ENCODE measurements around the gene WIPI1. TPM values are rescaled to one million over a fixed set of nuclear protein-coding genes. Genes with fewer than 3 reads are reported as not detected.
A peak's percentile ranks its signal among the peaks of the same experiment; 100 is the strongest.
"Not testable (repeated sequence)": the region's sequence is repeated elsewhere in the genome, so short reads cannot be mapped to it uniquely, and the experiment has no call there.

The WIPI1 gene
- total RNA-seq, 2 experiments from 2014 or later, result 34.4 to 43.5 TPM

- no peak for DNase-seq (ENCODE audit: low spot score)
- ChIA-PET POLR2A (interaction anchor here (0.6 to 1.3 kb wide), 2 partner anchors 70 to 203 kb away, joined by 3 to 6 read pairs; no protein-coding TSS in a partner anchor), CTCF (ENCODE audit: unreplicated experiment) (no interaction called here)
- Histone ChIP-seq H3K4me3 (ENCODE audit: low read depth, low read length, poor library complexity, severe bottlenecking) (no peak overlapping the region), H3K4me2 (ENCODE audit: low read length) (no peak overlapping the region), H2AFZ (ENCODE audit: low read length) (no peak overlapping the region), H3K36me3 (ENCODE audit: insufficient read depth, low read length) (no peaks in the 10 kb centered on the region; the same call in 1 of the 2 replicates), H3K27ac (ENCODE audit: low read depth, low read length, poor library complexity, severe bottlenecking) (no peak overlapping the region), H4K20me1 (ENCODE audit: insufficient read depth, low read length) (no peaks in the 10 kb centered on the region), H3K79me2 (ENCODE audit: insufficient read depth, low read depth, low read length) (no peaks in the 10 kb centered on the region), H3K4me1 (ENCODE audit: insufficient read depth, low read length, poor library complexity, severe bottlenecking) (peaks cover 5% of the 10 kb centered on the region), H3K9me2 (ENCODE audit: insufficient read depth, low read length) (no peaks in the 10 kb centered on the region), H3K9me3 (ENCODE audit: low read length) (peaks cover 16% of the 10 kb centered on the region; the same call in 1 of the 2 replicates)
- intact Hi-C loops (cut with micrococcal nuclease; ENCODE audit: unreplicated experiment), result no loop called here
- TF ChIP-seq EZH2phosphoT487 (IDR thresholded peaks at IDR 0.05; ENCODE audit: borderline replicate concordance, low read depth, low read length), result no peak
- no TSS peak for BruUV-seq (replicated peaks)
Measured at GRCh38 chr17:68417317-68417716, 40.0 kb downstream of the WIPI1 start.

- H3K27ac ChIP-seq (ENCODE audit: low read depth, low read length, poor library complexity, severe bottlenecking); H3K79me2 ChIP-seq (ENCODE audit: insufficient read depth, low read depth, low read length); H3K9me2 ChIP-seq (ENCODE audit: insufficient read depth, low read length); H3K4me3 ChIP-seq (ENCODE audit: low read depth, low read length, poor library complexity, severe bottlenecking); H3K4me1 ChIP-seq (ENCODE audit: insufficient read depth, low read length, poor library complexity, severe bottlenecking); H4K20me1 ChIP-seq (ENCODE audit: insufficient read depth, low read length); H3K36me3 ChIP-seq (ENCODE audit: insufficient read depth, low read length); DNase-seq (ENCODE audit: low spot score); H2AFZ ChIP-seq (ENCODE audit: low read length); BruUV-seq (replicated peaks); intact Hi-C loops (cut with micrococcal nuclease; ENCODE audit: unreplicated experiment): not testable (repeated sequence)
- Histone ChIP-seq H3K4me2 (ENCODE audit: low read length) (peak overlapping the region; percentile 64; the same call in 1 of the 2 replicates), H3K9me3 (ENCODE audit: low read length) (peaks cover 16% of the 10 kb centered on the region; the same call in 1 of the 2 replicates)
- CTCF ChIA-PET (ENCODE audit: unreplicated experiment), result interaction anchor here (0.7 kb wide), 1 partner anchor 16 kb away, joined by 3 read pairs; no protein-coding TSS in a partner anchor
- POLR2A ChIA-PET, result interaction anchor here (0.8 to 1.6 kb wide), 3 partner anchors 16 to 46 kb away, joined by 3 to 5 read pairs (median 3); no protein-coding TSS in a partner anchor
Measured at GRCh38 chr17:68414901-68415300, 42.4 kb downstream of the WIPI1 start.

DNA sequence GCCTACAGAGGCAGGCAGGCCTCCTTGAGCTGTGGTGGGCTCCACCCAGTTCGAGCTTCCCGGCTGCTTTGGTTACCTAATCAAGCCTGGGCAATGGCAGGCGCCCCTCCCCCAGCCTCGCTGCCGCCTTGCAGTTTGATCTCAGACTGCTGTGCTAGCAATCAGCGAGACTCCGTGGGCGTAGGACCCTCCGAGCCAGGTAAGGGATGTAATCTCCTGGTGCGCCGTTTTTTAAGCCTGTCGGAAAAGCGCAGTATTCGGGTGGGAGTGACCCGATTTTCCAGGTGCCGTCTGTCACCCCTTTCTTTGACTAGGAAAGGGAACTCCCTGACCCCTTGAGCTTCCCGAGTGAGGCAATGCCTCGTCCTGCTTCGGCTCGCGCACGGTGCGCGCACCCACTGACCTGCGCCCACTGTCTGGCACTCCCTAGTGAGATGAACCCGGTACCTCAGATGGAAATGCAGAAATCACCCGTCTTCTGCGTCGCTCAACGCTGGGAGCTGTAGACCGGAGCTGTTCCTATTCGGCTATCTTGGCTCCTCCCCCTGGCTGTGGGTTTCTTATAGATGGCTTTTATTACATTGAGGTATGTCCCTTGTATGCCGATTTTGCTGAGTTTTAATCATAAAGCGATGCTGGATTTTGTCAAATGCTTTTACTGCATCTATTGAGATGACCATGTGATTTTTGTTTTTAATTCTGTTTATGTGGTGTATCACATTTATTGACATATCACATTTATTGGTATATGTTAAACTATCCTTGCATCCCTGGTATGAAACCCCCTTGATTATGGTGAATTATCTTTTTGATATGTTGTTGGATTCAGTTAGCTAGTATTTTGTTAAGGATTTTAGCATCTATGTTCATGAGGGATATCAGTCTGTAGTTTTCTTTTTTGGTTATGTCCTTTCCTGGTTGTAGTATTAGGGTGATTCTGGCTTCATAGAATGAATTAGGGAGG is 43.4 kb downstream of the WIPI1 start:
- H3K27ac ChIP-seq (ENCODE audit: low read depth, low read length, poor library complexity, severe bottlenecking); BruUV-seq (replicated peaks); H3K36me3 ChIP-seq (ENCODE audit: insufficient read depth, low read length); H4K20me1 ChIP-seq (ENCODE audit: insufficient read depth, low read length); intact Hi-C loops (cut with micrococcal nuclease; ENCODE audit: unreplicated experiment); H3K4me1 ChIP-seq (ENCODE audit: insufficient read depth, low read length, poor library complexity, severe bottlenecking); H3K9me2 ChIP-seq (ENCODE audit: insufficient read depth, low read length); H3K79me2 ChIP-seq (ENCODE audit: insufficient read depth, low read depth, low read length): not testable (repeated sequence)
- ChIA-PET POLR2A (interaction anchor here (0.8 to 1.6 kb wide), 3 partner anchors 15 to 47 kb away, joined by 3 to 5 read pairs (median 3); no protein-coding TSS in a partner anchor), CTCF (ENCODE audit: unreplicated experiment) (interaction anchor here (0.7 kb wide), 1 partner anchor 15 kb away, joined by 3 read pairs; no protein-coding TSS in a partner anchor)
- peaks cover 16% of the 10 kb centered on the region; the same call in 1 of the 2 replicates for H3K9me3 ChIP-seq (ENCODE audit: low read length)
- H3K4me3 ChIP-seq (ENCODE audit: low read depth, low read length, poor library complexity, severe bottlenecking), result peak overlapping the region; percentile 57
- DNase-seq (ENCODE audit: low spot score), result peak; percentile 74
- H3K4me2 ChIP-seq (ENCODE audit: low read length), result peak overlapping the region; percentile 64
- H2AFZ ChIP-seq (ENCODE audit: low read length), result peak overlapping the region; percentile 59

DNA sequence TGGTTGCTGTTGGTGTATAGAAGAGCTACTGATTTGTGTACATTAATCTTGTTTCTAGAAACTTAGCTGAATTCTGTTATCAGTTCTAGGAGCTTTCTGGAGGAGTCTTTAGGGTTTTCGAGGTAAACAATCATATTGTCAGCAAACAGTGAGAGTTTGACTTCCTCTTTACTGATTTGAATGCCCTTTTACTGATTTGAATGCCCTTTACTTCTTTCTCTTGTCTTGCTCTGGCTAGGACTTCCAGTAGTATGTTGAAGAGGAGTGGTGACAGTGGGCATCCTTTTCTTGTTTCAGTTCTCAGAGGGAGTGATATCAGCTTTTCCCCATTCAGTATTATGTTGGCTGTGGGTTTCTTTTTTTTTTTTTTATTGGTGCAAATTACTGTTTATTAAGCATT is 49.6 kb downstream of the WIPI1 start:
- H3K4me1 ChIP-seq (ENCODE audit: insufficient read depth, low read length, poor library complexity, severe bottlenecking); intact Hi-C loops (cut with micrococcal nuclease; ENCODE audit: unreplicated experiment); H3K4me2 ChIP-seq (ENCODE audit: low read length); H3K79me2 ChIP-seq (ENCODE audit: insufficient read depth, low read depth, low read length); H3K9me2 ChIP-seq (ENCODE audit: insufficient read depth, low read length); H3K4me3 ChIP-seq (ENCODE audit: low read depth, low read length, poor library complexity, severe bottlenecking); H4K20me1 ChIP-seq (ENCODE audit: insufficient read depth, low read length); CTCF ChIA-PET (ENCODE audit: unreplicated experiment); DNase-seq (ENCODE audit: low spot score); H2AFZ ChIP-seq (ENCODE audit: low read length); H3K27ac ChIP-seq (ENCODE audit: low read depth, low read length, poor library complexity, severe bottlenecking); H3K36me3 ChIP-seq (ENCODE audit: insufficient read depth, low read length); BruUV-seq (replicated peaks): not testable (repeated sequence)
- H3K9me3 ChIP-seq (ENCODE audit: low read length), result peaks cover 13% of the 10 kb centered on the region; the same call in 1 of the 2 replicates
- POLR2A ChIA-PET, result interaction anchor here (0.6 to 0.7 kb wide), 2 partner anchors 21 to 37 kb away, joined by 3 read pairs; no protein-coding TSS in a partner anchor

GRCh38 chr17:68403837-68404236 is 53.5 kb downstream of the WIPI1 start:
- CTCF ChIA-PET (ENCODE audit: unreplicated experiment); POLR2A ChIA-PET; BruUV-seq (replicated peaks); H3K4me3 ChIP-seq (ENCODE audit: low read depth, low read length, poor library complexity, severe bottlenecking); H2AFZ ChIP-seq (ENCODE audit: low read length); DNase-seq (ENCODE audit: low spot score); H3K4me2 ChIP-seq (ENCODE audit: low read length); H3K79me2 ChIP-seq (ENCODE audit: insufficient read depth, low read depth, low read length); H3K36me3 ChIP-seq (ENCODE audit: insufficient read depth, low read length); H3K27ac ChIP-seq (ENCODE audit: low read depth, low read length, poor library complexity, severe bottlenecking); H4K20me1 ChIP-seq (ENCODE audit: insufficient read depth, low read length); intact Hi-C loops (cut with micrococcal nuclease; ENCODE audit: unreplicated experiment); H3K9me2 ChIP-seq (ENCODE audit: insufficient read depth, low read length): not testable (repeated sequence)
- H3K4me1 ChIP-seq (ENCODE audit: insufficient read depth, low read length, poor library complexity, severe bottlenecking), result peaks cover 22% of the 10 kb centered on the region
- H3K9me3 ChIP-seq (ENCODE audit: low read length), result peaks cover 13% of the 10 kb centered on the region; the same call in 1 of the 2 replicates

Measured in OCI-LY7 (cell line).